ENCODE results near the gene HBG1.

HBG1 gene

GRCh38 chr11:5246772-5247471, 2.7 kb downstream of the HBG1 start:
- no peak for DNase-seq (ENCODE audit: low spot score)

GRCh38 chr11:5245155-5245554, 4.5 kb downstream of the HBG1 start:
- no peak for DNase-seq (ENCODE audit: low spot score)

- DNase-seq (ENCODE audit: low spot score), result no peak
These were observed 5.9 kb downstream of the HBG1 start for GRCh38 chr11:5243816-5244180.

- DNase-seq (ENCODE audit: low spot score), result no peak
These were observed 6.5 kb downstream of the HBG1 start for GRCh38 chr11:5242933-5243815.

- no peak for DNase-seq (ENCODE audit: low spot score)
These were observed 7.4 kb downstream of the HBG1 start for GRCh38 chr11:5242208-5242607.

GRCh38 chr11:5241458-5241857, 8.2 kb downstream of the HBG1 start:
- no peak for DNase-seq (ENCODE audit: low spot score)

- no peak for DNase-seq (ENCODE audit: low spot score)
These were observed 9.2 kb downstream of the HBG1 start for GRCh38 chr11:5240458-5240857.

GRCh38 chr11:5240056-5240455, 9.6 kb downstream of the HBG1 start:
- DNase-seq (ENCODE audit: low spot score), result no peak

GRCh38 chr11:5239046-5239445, 10.6 kb downstream of the HBG1 start:
- DNase-seq (ENCODE audit: low spot score), result no peak

GRCh38 chr11:5238486-5238885, 11.2 kb downstream of the HBG1 start:
- DNase-seq (ENCODE audit: low spot score), result no peak

- no peak for DNase-seq (ENCODE audit: low spot score)
These were observed 12.2 kb downstream of the HBG1 start for GRCh38 chr11:5237420-5237819.

- DNase-seq (ENCODE audit: low spot score), result no peak
These were observed 14.1 kb downstream of the HBG1 start for GRCh38 chr11:5235364-5236095.

- no peak for DNase-seq (ENCODE audit: low spot score)
These were observed 15.2 kb downstream of the HBG1 start, which contains the start of gene HBD for GRCh38 chr11:5234381-5234834. TSS of gene HBD (minus strand) at chr11:5234483. CDS start at chr11:5234433, 50 bp downstream.

- no peak for DNase-seq (ENCODE audit: low spot score)
These were observed 16.4 kb downstream of the HBG1 start for GRCh38 chr11:5233307-5233706.

GRCh38 chr11:5232821-5233220, 16.8 kb downstream of the HBG1 start:
- no peak for DNase-seq (ENCODE audit: low spot score)

GRCh38 chr11:5232176-5232575, 17.5 kb downstream of the HBG1 start:
- no peak for DNase-seq (ENCODE audit: low spot score)

GRCh38 chr11:5231111-5231510, 18.5 kb downstream of the HBG1 start:
- DNase-seq (ENCODE audit: low spot score), result no peak

GRCh38 chr11:5230266-5230665, 19.4 kb downstream of the HBG1 start:
- no peak for DNase-seq (ENCODE audit: low spot score)

- no peak for DNase-seq (ENCODE audit: low spot score)
These were observed 19.9 kb downstream of the HBG1 start for GRCh38 chr11:5229796-5230195.

- no peak for DNase-seq (ENCODE audit: low spot score)
These were observed 20.3 kb downstream of the HBG1 start for GRCh38 chr11:5229356-5229755.

GRCh38 chr11:5228124-5228523, 21.5 kb downstream of the HBG1 start:
- no peak for DNase-seq (ENCODE audit: low spot score)

GRCh38 chr11:5227681-5228080, 22.0 kb downstream of the HBG1 start:
- DNase-seq (ENCODE audit: low spot score), result no peak

Measured in COLO829 (cell line).